ENCODE measurements around the gene AKT2.

- no peak for TF ChIP-seq POLR2AphosphoS5 (IDR thresholded peaks at IDR 0.05)
- no peak for TF ChIP-seq CTCF (IDR thresholded peaks at IDR 0.05)
- TF ChIP-seq POLR2A (IDR thresholded peaks at IDR 0.05) = no peak
These were observed 45.5 kb downstream of the AKT2 start for GRCh38 chr19:40239415-40240226.

Measured in gastroesophageal sphincter (tissue), 3 donors.